ENCODE results near the gene EDIL3.

DNA sequence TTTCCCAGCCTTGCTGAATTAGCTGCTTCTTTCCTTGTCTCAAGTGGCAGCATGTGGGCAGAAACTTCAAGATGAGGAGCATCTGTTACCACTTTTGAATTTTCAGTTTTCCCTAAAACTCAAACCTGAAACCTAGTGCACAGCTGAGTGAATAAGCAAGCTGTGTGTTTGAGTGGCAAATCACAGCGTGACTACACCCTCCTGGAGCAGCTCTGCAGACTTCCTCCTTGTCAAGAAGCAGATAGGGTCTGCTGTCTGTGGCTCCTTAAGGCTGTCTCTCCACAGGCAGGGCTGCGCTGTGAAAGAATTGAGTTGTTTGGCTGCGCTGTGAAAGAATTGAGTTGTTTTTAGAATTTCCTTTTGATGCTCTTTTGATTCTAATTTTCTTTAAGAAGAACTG is 484.4 kb downstream of the EDIL3 start:
- TF ChIP-seq, protein P1, sequence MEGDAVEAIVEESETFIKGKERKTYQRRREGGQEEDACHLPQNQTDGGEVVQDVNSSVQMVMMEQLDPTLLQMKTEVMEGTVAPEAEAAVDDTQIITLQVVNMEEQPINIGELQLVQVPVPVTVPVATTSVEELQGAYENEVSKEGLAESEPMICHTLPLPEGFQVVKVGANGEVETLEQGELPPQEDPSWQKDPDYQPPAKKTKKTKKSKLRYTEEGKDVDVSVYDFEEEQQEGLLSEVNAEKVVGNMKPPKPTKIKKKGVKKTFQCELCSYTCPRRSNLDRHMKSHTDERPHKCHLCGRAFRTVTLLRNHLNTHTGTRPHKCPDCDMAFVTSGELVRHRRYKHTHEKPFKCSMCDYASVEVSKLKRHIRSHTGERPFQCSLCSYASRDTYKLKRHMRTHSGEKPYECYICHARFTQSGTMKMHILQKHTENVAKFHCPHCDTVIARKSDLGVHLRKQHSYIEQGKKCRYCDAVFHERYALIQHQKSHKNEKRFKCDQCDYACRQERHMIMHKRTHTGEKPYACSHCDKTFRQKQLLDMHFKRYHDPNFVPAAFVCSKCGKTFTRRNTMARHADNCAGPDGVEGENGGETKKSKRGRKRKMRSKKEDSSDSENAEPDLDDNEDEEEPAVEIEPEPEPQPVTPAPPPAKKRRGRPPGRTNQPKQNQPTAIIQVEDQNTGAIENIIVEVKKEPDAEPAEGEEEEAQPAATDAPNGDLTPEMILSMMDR (IDR thresholded peaks at IDR 0.05), result no peak
- TF ChIP-seq POLR2A (IDR thresholded peaks at IDR 0.05) (no peak), POLR2AphosphoS5 (IDR thresholded peaks at IDR 0.05) (no peak)

Measured in gastroesophageal sphincter (tissue), 3 donors.